GM23338 (cell line): ENCODE measurements around the gene XYLT1. TPM values are rescaled to one million over a fixed set of nuclear protein-coding genes. Genes with fewer than 3 reads are reported as not detected.

Experiments
- ATAC-seq: fragments of 200-7000 bp; cut with Tn5 transposase; 3 replicates; pipeline ENCODE4 v1.9.1; 2020
- DNase-seq: peaks from one replicate; pipeline ENCODE4 v3.0.0-alpha.2; 2015; ENCODE audit warnings: low spot score
- H2AFZ ChIP-seq: fragments of 200-600 bp; sonication (generic); 2 replicates; pipeline ENCODE4 v1.8.0; 2016; ENCODE audit warnings: antibody characterized with exemption, mild to moderate bottlenecking, moderate library complexity
- H3F3A ChIP-seq: fragments of 200-600 bp; sonication (generic); replicated peaks from 2 replicates; pipeline ENCODE4 v1.8.0; 2017; ENCODE audit warnings: antibody characterized with exemption, mixed run types, low read depth
- H3K27ac ChIP-seq: fragments of 200-600 bp; sonication (generic); 2 replicates; pipeline ENCODE4 v1.6.1; 2016; ENCODE audit warnings: low read depth
- H3K27me3 ChIP-seq: fragments of 200-600 bp; sonication (generic); 2 replicates; pipeline ENCODE4 v1.8.0; 2016; ENCODE audit warnings: mild to moderate bottlenecking, mixed run types, moderate library complexity; ENCODE audit not compliant: insufficient read depth
- H3K36me3 ChIP-seq: fragments of 200-600 bp; sonication (generic); 2 replicates; pipeline ENCODE4 v1.8.0; 2016; ENCODE audit warnings: mild to moderate bottlenecking; ENCODE audit not compliant: insufficient read depth
- H3K4me1 ChIP-seq: fragments of 200-600 bp; sonication (generic); 2 replicates; pipeline ENCODE4 v1.8.0; 2016; ENCODE audit warnings: mild to moderate bottlenecking, moderate library complexity; ENCODE audit not compliant: insufficient read depth
- H3K4me2 ChIP-seq: fragments of 200-600 bp; sonication (generic); 2 replicates; pipeline ENCODE4 v1.7.1; 2017; ENCODE audit warnings: mixed run types
- H3K4me3 ChIP-seq: fragments of 200-600 bp; sonication (generic); 2 replicates; pipeline ENCODE4 v1.6.1; 2016; ENCODE audit warnings: mixed run types
- H3K79me2 ChIP-seq: fragments of 200-600 bp; sonication (generic); replicated peaks from 2 replicates; pipeline ENCODE4 v1.8.0; 2017; ENCODE audit warnings: mild to moderate bottlenecking; ENCODE audit not compliant: insufficient read depth
- H3K9me2 ChIP-seq: fragments of 200-600 bp; sonication (generic); 2 replicates; pipeline ENCODE4 v1.8.0; 2017; ENCODE audit not compliant: insufficient read depth
- H4K20me1 ChIP-seq: fragments of 200-600 bp; sonication (generic); replicated peaks from 2 replicates; pipeline ENCODE4 v1.8.0; 2017; ENCODE audit warnings: mild to moderate bottlenecking; ENCODE audit not compliant: insufficient read depth
- H3K27ac Mint-ChIP-seq: 2 replicates; pipeline ENCODE4 v1.8.0; 2020; ENCODE audit warnings: inconsistent platforms, mild to moderate bottlenecking, moderate library complexity, mixed read lengths
- H3K27me3 Mint-ChIP-seq: 3 replicates; pipeline ENCODE4 v1.8.0; 2022; ENCODE audit warnings: low read depth, mild to moderate bottlenecking, moderate library complexity, mixed read lengths, inconsistent platforms; ENCODE audit not compliant: insufficient read depth, poor library complexity
- H3K36me3 Mint-ChIP-seq: 3 replicates; pipeline ENCODE4 v1.8.0; 2021; ENCODE audit warnings: low read depth, mild to moderate bottlenecking, inconsistent platforms, moderate library complexity, mixed read lengths
- H3K4me1 Mint-ChIP-seq: 3 replicates; pipeline ENCODE4 v1.8.0; 2020; ENCODE audit warnings: mild to moderate bottlenecking, inconsistent platforms, mixed read lengths
- H3K4me3 Mint-ChIP-seq: 3 replicates; pipeline ENCODE4 v1.8.0; 2021; ENCODE audit warnings: moderate library complexity, mild to moderate bottlenecking, inconsistent platforms, mixed read lengths
- H3K9me3 Mint-ChIP-seq: 3 replicates; pipeline ENCODE4 v1.8.0; 2020; ENCODE audit warnings: moderate library complexity, mild to moderate bottlenecking, inconsistent platforms, mixed read lengths
- NANOG ChIP-seq: IDR thresholded peaks from 2 replicates; pipeline ENCODE4 v1.6.1; 2016; ENCODE audit warnings: antibody characterized with exemption, borderline replicate concordance
- POLR2AphosphoS5 ChIP-seq: IDR thresholded peaks from 2 replicates; pipeline ENCODE4 v1.6.1; 2016; ENCODE audit warnings: antibody characterized with exemption, low read depth
- STAT1 ChIP-seq: IDR thresholded peaks from one replicate; pipeline ENCODE4 v1.6.1; 2016; ENCODE audit warnings: antibody characterized with exemption; ENCODE audit not compliant: unreplicated experiment
- ZNF114 ChIP-seq: fragments of 250-450 bp; sonication (Bioruptor Pico); IDR thresholded peaks from 2 replicates; pipeline ENCODE4 v1.5.0; 2020; ENCODE audit warnings: mild to moderate bottlenecking, moderate library complexity
- ZNF462 ChIP-seq: fragments of 250-450 bp; sonication (Bioruptor Pico); IDR thresholded peaks from 2 replicates; pipeline ENCODE4 v1.5.0; 2020; ENCODE audit warnings: mild to moderate bottlenecking, moderate library complexity
- polyA plus RNA-seq: library from polyadenylated mRNA; unstranded; fragments of >200 nt; fragmentation: Nextera tagmentation; extraction: Ambion mirVana; gene quantifications from 2 replicates; pipeline ENCODE4 v1.2.1, GENCODE V29; 2016
- total RNA-seq: library from RNA; depleted of rRNA; stranded (reverse); fragments of >200 nt; shearing (Covaris generic); gene quantifications from 2 replicates; pipeline ENCODE4 v1.2.3, GENCODE V29; 2014

XYLT1 gene
- total and polyA plus RNA-seq, 2 experiments from 2014 or later = 3.5 to 24.7 TPM

GRCh38 chr16:17184026-17184425, 286.7 kb downstream of the XYLT1 start (continued):
- no peak for TF ChIP-seq ZNF462 (CRISPR knock-in tag)
- no peak for TF ChIP-seq NANOG
- TF ChIP-seq STAT1 = no peak
- TF ChIP-seq POLR2AphosphoS5 = no peak

DNA sequence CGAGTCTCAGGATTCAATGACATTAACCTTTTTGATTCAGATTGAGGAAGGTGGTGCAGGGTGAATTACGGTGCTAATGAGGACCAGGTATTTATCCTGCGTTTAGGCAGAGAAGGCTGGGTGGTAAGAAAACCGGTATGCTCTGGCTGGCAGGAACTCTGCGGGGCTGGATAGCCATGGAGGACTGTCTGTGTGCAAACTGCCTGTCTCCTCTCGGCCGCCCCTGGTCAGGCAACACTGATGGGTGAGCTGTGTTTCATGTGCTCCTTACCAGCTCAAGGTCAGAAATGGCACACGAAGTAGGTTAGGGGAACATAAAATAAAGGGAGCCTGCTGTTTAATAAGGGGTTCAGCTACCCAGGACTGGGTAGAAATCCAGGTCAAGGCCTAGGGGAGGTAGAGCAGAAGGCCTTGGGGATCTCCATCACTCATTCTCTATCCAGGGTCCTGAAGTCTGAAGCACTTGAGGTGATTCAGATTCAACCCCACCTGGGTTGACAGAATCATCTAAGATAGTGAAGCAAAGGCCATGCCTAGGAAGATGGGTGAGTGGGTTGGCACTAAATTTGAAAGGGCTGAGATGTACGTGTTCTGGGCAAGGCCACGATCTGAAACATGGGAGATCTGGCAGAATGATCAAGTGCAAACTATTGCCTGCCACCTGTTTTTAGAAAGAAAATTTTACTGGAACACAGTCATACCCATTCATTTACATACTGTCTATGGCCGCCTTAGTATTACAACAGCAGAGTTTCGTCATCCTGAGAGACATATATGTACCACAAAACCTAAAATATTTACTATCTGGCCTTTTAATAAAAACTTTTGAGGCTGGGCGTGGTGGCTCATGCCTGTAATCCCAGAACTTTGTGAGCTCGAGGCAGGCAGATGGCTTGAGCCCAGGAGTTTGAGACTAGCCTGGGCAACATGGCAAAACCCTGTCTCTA, 292.5 kb downstream of the XYLT1 start:
- no peak overlapping the region for H3K4me2 ChIP-seq
- 0 out of 2 replicates have a peak, but pooled peaks have one; percentile 45 for TF ChIP-seq ZNF462 (CRISPR knock-in tag)
- no peak for TF ChIP-seq POLR2AphosphoS5
- TF ChIP-seq ZNF114 (CRISPR knock-in tag) = no peak

More for the DNA sequence above, 292.5 kb downstream of the XYLT1 start:
- H3K9me2 ChIP-seq = no peaks in the 10 kb centered on the region
- no peaks in the 10 kb centered on the region for H3K79me2 ChIP-seq
- no peak overlapping the region for H3K4me3 ChIP-seq
- DNase-seq (peak; percentile 41), ATAC-seq (peak; percentile 74)
- H3K27me3 Mint-ChIP-seq = peaks cover 6% of the 10 kb centered on the region
- H3K4me3 Mint-ChIP-seq = no peak overlapping the region
- H2AFZ ChIP-seq = no peak overlapping the region
- H3K4me1 ChIP-seq = no peaks in the 10 kb centered on the region
- H3K9me3 Mint-ChIP-seq = no peaks in the 10 kb centered on the region
- no peak overlapping the region for H3K27ac Mint-ChIP-seq
- H4K20me1 ChIP-seq = peaks cover 4% of the 10 kb centered on the region; the same call in 1 of the 2 replicates
- no peaks in the 10 kb centered on the region for H3K36me3 ChIP-seq
- H3K4me1 Mint-ChIP-seq = peaks cover 9% of the 10 kb centered on the region; the same call in 2 of the 3 replicates
- H3K27ac ChIP-seq = no peak overlapping the region
- H3K36me3 Mint-ChIP-seq = peaks cover 2% of the 10 kb centered on the region; the same call in 1 of the 3 replicates
- H3K27me3 ChIP-seq = no peaks in the 10 kb centered on the region
- H3F3A ChIP-seq = no peaks in the 10 kb centered on the region
